Hematopoietic multipotent progenitor cell treated with erythropoietin and hydrocortisone succinate and interleukin-3 and kit ligand, for 8 days (in vitro differentiated cells): ENCODE results near the gene C20orf144.
"Not testable (repeated sequence)": the region's sequence is repeated elsewhere in the genome, so short reads cannot be mapped to it uniquely, and the experiment has no call there.

Experiments used
- DNase-seq: peaks from one replicate; pipeline ENCODE4 v3.0.0-alpha.2; 2015

Gene C20orf144

DNA sequence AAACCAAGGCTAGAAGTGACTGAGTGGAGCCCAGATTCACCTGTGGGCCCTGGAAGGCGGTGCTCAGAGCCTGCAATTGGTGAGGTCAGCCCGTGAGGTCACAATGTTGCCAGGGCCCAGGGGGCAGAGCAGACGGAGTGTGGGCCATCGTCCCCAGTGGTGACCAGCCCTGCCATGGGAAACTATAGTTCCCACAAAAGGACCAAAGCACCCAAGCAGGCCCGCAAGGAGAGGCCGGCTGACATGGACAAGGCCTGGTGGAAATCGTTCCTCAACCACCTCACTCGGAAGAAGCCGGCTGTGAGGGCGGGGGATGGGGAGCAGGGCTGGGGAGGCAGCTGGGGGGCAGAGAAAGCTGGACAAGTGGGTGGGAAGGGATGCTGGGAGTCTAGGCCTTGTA, at the start of gene C20orf144:
C20orf144 (plus strand) TSS at position 156 of the 400 bp plus-strand sequence; CDS start at position 175, 19 bp downstream.
- no peak for DNase-seq

DNA sequence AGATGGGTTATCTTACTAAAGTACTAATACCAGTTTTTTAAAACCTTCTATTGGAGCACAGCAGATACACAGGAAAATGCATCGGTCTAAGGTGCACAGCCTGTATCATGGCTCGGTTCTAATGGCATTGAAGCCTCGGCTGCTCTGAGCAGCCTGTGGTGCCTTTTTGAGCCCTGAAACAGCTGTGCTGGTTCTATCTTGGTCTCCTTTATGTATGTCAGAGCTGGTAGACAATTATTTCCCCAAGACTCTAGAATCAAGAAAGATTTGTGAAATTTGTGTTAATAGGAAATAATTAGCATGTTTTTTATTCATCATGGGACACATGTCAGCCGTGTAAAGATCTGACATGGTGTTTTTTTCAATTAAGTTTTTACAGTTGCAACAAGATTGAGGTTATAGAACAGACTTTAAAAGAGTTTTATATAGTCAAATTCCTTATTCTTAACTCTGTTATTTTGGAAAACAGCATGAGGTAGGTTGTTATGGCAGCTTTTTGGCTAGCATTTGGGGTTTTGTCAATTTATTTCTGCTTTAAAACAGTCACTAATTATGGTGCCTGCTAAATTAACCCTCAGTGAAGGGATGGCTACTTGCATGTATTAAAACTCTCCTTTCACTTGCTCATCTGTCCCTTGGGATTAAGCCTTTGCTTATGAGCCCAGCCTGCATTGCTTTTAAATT, 40.3 kb upstream of the C20orf144 start:
- DNase-seq: no peak

DNA sequence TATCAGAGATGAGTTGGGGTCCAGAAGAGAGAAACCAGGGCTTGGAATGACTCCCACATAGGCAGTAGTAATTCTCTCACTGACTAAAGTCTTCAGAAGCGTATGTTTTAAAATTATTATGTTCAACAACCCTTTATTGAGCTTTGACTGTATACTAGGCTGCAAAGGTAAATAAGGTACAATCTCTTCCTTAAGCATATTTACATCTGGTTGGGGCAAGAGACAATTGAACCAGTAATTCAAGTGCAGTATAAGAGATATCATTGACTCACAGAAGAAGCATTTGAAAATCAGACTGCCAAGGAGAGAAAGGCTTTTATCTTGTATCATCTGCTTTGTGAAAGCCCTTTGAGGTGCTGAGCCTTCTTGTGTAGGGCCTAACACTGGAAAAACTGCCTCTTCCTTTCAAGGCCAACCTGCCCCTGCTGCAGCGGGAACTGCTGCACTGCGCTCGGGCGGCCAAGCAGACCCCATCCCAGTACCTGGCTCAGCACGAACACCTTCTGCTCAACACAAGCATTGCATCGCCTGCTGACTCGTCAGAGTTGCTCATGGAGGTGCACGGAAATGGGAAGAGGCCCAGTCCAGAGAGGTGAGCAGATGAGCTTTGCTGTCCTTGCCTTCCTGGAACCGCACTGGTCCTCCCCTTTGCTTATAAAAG, 39.3 kb upstream of the C20orf144 start:
- DNase-seq: no peak

DNA sequence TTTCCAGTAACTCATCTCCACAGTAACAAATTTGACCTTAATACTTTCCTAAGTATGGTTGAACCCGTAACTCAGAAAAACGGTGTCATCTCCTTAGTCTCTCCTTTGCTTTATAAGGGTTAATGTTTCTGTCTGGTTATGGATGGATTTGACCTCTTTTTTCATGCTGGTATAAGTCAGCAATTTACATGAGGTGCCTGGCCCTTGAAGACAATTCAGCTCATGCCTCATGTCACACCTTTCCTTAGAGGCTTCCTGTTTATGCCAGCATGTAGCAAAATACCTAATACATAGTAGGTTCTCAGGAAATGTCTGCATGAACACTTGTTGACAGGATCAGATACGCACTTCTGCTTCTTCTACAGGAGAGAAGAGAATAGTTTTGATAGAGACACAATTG, 37.7 kb upstream of the C20orf144 start:
- DNase-seq: no peak

DNA sequence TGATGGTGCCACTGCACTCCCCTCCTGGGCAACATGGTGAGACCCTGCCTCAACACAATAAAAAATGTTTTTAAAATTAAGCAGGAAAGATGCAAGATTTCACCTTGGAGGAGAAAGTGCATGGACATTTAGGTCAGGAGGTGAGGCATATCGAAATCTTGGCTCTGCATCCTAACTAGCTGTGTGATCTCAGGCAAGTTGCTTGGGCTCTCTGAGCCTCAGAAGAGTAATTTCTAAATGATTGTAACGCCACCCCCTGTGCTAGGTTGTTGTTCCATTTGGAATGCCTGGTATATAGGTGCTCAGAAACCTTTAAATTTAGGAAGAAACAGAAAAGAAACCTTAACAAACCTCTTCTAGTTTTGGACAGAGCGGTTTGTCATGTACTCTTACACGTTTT, 35.9 kb upstream of the C20orf144 start:
- DNase-seq: no peak

DNA sequence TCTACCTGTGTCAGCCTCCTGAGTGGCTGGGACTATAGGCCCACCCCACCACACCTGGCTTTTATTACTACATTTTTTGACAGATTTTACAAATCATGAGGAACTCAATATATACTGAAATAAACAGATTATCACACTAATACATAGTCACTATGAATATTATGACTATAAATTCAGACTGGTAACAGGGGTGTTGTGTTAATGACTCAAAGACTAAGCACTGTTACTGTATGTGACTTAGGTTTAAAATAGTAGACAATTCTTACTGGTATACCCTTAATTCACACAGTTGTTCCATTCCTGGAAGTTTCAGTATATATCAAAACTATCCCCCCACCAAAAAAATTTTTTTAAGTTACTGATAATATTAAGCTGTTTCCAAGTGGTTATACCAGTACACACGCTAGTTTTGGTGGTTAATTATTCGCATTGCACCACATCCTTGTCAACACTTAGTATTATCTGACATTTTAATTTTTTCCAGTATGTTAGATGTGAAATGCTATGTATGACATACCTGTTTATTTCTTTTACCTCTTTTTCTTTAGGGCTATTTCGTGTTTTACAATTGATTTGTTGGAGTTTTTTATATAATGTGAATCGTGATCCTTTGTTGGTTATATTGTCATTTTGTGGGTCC, 34.4 kb upstream of the C20orf144 start:
- DNase-seq: no peak

DNA sequence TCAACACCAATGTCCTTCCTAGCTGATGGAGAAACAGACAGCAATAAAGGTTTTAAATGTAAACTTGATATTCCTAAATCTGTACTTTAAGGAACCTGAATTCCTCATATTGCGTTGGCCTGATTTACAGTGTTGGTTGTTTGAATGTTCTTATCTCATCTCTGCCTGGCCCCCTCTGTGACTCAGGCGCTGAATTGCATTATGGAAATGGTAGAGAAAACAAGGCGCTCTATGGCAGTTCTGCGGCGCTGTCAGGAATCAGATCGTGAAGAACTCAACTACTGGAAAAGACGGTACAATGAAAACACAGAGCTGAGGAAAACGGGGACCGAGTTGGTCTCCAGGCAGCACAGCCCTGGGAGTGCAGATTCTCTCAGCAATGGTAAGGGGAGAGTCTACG, 32.6 kb upstream of the C20orf144 start:
- DNase-seq: no peak

DNA sequence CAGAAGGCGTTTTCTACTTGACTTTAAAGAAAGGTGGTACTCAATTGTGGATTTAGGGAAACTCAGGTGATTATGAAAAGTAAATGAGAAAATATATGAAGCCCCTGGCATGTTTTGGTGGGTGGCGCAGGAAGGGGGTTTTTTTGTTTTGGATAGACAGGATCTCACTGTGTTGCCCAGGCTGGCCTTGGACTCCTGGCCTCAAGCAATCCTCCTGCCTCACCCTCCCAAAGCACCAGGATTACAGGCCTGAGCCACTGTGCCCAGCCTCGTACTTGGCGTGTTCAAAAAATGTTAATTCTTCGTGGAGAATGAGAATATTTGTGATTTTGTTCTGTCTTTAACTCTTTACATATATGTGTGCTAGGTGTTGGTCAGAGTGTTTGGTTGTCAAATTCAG, 32.1 kb upstream of the C20orf144 start:
- no peak for DNase-seq

DNA sequence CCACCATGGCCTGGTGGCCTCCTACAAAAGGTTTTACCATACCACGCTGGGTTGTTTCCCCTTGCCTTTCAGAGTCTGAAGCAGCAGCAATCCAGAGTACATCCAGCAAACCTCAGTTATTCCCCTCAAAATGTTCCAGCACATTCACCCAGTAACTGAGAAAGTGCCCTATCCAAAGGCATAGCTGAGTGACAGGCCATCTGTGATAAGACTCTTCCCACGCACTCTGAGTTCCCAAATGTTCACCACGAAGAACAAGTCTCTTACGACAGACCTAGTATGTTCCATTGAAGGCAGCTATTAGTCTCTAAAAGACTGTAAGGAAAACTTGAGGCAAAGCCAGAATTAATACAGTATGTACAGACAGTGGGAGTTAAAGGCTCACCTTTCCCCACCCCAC, 31.6 kb upstream of the C20orf144 start:
- no peak for DNase-seq

DNA sequence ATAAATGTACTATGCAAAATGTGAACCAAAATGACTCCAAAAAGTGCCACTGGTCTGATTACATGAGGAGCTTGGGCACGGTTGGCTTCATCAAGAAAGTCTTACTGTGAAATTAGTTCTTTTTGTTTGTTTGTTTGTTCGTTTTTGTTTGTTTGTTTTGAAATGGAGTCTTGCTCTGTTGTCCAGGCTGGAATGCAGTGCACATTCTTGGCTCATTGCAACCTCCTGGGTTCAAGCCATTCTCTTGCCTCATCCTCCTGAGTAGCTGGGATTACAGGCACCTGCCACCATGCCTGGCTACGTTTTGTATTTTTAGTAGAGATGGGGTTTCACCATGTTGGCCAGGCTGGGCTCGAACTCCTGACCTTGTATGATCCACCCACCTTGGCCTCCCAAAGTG, 30.2 kb upstream of the C20orf144 start:
- DNase-seq: not testable (repeated sequence)

DNA sequence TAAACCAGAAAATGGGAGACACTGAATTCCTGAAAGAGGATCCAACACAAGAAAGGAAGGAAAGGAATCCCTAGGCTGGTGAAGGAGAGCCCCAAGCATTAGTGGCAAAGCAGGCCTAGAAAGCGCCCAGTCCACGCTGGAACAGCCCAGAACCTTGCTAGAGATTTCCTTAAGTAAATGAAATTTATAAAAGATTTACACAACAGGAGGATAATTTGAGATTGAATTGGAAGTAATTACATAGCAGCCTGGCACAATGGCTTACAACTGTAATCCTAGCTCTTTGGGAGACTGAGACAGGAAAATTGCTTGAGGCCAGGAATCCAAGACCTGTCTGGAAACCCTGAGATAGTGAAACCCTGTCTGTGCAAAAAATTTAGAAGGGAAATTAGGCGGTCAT, 26.8 kb upstream of the C20orf144 start:
- DNase-seq: no peak

DNA sequence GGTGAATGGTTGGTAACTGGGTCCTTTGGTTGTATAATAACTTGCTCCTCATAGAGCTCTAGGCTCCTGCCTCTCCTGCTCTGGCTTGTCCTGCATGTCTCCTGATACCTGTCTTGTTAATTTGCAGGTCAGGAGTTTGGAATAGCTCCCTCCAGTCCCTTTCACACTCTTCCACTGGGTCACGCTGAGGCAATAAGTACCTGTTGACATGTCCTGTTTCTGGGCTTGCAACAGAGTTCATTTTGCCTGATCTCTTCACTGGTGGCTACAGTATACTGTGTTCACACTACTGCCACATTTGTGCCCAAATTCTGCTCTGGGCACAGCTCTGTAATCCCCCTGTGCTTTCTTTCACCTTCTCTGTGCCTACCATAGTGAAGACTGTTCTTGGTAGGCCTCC, 25.4 kb upstream of the C20orf144 start:
- no peak for DNase-seq

DNA sequence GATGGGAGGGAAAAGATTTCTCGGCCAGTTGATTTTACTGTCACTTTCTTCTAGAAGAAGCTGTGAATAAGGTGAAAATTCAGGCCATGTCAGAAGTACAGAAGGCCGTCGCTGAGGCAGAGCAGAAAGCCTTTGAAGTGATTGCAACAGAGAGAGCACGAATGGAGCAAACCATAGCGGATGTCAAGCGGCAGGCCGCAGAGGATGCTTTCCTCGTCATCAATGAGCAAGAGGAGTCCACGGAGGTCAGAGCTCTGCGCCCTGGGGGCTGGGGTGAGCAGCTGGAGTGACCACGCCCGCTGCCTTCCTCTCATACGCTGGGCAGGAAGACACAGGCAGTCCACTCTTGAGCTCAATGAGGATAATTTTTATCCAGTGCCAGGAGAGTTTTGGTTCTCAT, 21.8 kb upstream of the C20orf144 start:
- no peak for DNase-seq

DNA sequence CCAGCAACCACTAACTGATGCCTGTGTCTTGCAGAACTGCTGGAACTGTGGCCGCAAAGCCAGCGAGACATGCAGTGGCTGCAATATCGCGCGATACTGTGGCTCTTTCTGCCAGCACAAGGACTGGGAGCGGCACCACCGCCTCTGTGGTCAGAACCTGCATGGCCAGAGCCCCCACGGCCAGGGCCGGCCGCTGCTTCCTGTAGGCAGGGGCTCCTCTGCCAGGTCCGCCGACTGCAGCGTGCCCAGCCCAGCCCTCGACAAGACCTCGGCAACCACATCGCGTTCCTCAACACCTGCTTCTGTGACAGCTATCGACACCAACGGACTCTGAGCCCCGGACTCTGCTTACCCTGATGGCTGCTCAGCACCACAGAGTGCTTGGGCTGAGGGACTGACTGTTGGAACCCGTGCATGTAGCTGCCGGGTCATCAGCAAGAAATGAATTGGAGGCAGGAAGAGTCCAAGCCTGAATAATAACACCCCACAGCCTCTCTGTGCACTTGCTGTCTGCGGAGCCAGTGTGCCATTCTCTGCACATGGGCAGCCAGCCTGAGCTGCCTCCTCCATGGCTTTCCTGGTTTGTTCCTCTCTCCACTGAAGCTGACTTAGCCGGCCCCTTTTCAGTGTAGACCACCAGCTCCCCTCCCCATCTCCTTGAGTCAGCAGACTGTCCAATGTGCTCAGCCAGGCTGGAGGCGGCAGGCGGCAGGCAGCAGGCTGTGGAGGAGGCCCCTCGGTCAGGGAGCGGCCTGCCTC, 17.6 kb upstream of the C20orf144 start:
- no peak for DNase-seq

DNA sequence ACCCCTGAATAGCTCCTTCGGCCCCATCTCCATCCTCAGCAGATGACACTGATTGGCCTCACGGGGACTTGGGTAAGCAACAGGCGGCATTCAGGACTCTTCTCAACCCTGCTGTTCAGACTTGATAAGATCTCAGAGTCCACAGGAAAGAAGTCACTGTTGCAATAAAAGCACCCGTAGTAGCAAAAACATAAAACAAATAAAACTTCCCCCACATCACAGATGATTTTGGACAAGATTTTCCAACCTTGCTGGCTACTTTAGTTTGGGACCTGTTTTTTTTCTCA, 17.1 kb upstream of the C20orf144 start:
- DNase-seq: no peak

DNA sequence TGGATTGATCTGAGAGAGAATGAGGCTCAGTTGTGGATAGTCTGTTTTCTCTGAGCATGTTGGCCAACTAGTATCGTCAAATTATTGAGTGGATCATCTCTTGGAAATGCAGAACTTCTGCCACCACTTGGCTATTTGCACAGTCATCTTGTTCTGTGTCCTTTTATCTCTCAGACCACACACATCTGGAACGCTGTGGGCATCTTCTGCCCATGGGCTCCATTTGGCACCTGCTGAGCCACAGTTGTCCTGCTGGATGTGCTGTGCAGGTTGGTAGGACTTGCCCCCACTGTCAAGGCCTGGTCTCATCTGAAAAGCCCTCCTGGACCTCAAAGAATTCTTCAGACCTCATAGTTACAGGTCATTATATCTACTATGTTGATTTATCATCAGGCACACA, 16.7 kb upstream of the C20orf144 start:
- DNase-seq: peak; percentile 32

DNA sequence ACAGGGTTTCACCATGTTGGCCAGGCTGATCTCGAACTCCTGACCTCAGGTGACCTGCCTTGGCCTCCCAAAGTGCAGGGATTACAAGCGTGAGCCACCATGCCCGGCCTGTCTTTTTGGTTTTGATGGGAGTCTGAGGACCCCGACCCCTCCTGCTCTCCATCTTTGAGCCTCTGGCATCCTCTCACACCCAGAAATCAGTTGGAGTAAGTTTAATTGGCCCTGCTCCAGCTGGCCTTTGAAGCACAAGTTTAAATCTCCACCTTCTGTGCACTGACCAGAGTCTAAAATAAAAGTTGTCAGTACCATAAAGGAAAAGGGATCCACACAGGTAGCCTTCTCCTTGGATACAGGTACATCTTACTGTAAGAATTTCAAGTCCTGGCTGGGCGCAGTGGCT, 15.9 kb upstream of the C20orf144 start:
- no peak for DNase-seq

DNA sequence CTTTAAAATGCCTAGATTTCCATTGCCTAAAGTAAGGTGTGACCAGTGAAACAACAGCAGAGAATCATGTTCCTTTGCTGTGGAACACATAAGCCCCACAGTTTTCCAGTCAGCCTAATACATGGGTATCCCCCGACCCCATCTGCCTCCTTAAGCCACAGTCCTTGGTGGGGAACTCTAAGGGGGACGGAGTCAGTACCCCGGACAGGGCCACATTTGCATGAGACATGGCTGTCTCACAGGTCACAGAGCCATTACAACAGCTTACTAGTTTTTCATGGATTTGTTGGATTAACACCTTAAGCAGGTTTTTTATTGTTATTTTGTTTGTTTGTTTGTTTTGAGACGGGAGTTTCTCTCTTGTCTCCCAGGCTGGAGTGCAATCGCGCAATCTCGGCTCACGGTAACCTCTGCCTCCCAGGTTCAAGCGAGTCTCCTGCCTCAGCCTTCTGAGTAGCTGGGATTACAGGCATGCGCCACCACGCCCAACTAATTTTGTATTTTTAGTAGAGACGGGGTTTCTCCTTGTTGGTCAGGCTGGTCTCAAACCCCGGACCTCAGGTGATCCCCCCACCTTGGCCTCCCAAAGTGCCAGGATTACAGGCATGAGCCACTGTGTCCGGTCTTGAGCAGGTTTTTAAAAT, 15.0 kb upstream of the C20orf144 start:
- DNase-seq: not testable (repeated sequence)

DNA sequence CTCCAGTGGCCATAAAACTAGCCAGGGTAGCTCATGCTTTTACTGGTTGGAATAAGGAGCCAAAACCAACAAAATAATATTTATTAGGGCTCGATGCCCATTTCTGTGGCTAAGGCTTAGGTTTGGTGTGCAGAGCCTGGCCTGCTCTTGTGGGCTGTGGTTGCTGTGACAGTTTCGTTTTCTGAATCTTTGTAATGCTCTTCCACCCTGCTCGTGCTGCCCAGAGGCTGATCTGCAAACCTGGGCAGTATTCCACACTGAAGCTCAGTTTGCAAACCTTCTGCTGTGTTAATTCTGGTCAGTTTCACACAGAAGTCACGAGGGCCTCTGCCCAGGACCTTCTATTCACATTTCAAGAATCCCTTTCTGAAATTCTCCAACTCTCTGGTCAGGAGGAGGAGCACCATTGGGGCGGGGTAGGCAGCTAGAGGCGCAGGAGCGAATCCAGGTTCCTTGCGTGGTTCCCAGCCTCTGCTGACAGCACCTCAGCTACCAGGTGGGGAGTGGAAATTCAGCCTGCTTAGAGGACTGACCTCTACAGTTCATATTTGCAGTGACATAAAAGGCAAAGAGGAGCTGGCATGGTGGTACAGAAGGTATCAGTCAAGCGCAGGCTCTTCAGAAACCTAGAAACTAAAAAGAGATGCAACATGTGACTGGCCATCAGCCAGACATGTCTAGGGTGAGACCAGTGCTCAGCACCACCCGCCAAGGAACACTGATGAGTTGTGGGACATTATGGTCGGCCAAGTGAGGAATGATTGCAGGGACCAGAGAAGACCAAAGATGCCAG, 14.3 kb upstream of the C20orf144 start:
- DNase-seq: no peak

DNA sequence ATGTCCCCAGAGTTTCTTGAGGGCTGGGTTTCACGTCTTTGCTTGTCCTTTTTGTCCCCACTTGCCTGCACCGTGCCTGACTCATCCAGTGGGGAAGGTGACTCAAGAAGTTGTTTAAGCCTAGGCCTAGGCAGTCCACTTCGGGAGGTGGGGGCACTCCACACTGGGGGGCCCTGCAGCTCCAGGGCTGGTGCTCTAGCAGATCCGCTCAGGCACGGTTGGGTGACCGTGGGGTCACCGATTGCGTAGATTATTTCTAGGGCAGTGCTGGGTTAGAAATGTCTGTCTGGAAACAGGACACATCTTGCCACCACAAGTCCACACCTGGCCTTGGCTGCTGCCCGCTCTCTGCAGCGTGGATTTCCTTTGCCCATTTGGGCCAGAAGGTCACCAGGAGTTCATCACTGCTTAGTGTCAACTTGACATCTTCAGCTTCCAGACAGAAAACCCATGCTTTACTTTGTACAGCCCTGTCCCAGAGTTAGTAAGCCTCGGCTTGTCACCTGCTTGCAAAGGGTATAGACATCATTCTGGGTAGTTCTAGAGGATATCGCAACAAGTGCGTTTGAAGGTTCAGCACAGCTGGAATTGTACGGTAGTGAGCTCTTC, 13.6 kb upstream of the C20orf144 start:
- DNase-seq: no peak

DNA sequence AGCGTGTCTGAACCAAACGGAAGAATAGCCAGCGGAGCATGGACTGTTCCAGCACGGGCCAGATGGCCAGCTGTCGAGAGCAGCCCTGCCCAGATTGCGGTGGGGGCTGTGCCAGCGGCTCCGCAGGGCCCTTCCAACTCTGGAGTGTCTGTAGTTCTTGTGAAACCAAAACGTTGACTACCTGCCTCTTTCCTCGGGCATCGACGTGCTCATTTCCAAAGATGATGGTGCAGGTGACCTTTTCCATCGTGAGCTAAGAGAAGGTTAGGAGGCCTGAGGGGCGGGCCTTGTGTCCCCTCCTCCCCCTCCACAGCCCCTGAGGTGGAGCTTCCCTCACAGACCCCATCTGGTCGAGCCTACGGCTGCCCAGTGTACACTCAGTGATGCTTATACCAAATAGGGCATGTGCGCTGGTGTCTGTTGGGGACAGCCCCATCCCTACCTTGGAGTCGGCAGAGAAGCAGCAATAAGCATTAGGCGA, 12.9 kb upstream of the C20orf144 start:
- no peak for DNase-seq
